ENCODE measurements around the gene TMEM33.

Gene TMEM33

DNA sequence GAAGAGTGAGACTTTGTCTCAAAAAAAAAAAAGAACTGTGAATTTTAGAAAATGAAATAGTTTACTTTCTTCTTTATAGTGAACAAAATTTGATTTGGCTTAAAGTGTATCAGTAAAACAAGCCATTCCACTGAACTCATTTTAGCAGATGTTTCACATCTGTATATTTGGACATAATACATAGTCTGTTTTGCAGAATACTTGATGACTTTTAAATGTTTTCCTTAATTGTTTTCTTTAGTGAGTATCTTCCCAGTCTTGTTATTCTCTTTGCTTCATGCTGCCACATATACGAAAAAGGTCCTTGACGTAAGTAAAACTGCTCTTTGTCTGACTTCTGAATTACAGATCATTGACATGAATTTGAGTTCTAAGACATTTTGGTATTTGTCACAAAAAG is 8.3 kb downstream of the TMEM33 start:
- Histone ChIP-seq H3K27me3 (ENCODE audit: control insufficient read depth, insufficient read depth, low read length) (no peaks in the 10 kb centered on the region), H3K4me1 (ENCODE audit: control insufficient read depth, insufficient read depth, low read length) (no peaks in the 10 kb centered on the region), H3K36me3 (ENCODE audit: control insufficient read depth, insufficient read depth, low read length) (peaks cover 3% of the 10 kb centered on the region), H3K4me3 (ENCODE audit: low read depth, low read length) (no peak overlapping the region), H3K9me3 (ENCODE audit: control insufficient read depth, insufficient read depth, low read length) (no peaks in the 10 kb centered on the region), H3K9ac (ENCODE audit: low read depth, low read length) (no peak overlapping the region)

GRCh38 chr4:41944089-41944488 is 8.9 kb downstream of the TMEM33 start:
- Histone ChIP-seq H3K36me3 (ENCODE audit: control insufficient read depth, insufficient read depth, low read length) (peaks cover 3% of the 10 kb centered on the region), H3K9me3 (ENCODE audit: control insufficient read depth, insufficient read depth, low read length) (no peaks in the 10 kb centered on the region), H3K9ac (ENCODE audit: low read depth, low read length) (no peak overlapping the region), H3K27me3 (ENCODE audit: control insufficient read depth, insufficient read depth, low read length) (no peaks in the 10 kb centered on the region), H3K4me1 (ENCODE audit: control insufficient read depth, insufficient read depth, low read length) (no peaks in the 10 kb centered on the region), H3K4me3 (ENCODE audit: low read depth, low read length) (no peak overlapping the region)

DNA sequence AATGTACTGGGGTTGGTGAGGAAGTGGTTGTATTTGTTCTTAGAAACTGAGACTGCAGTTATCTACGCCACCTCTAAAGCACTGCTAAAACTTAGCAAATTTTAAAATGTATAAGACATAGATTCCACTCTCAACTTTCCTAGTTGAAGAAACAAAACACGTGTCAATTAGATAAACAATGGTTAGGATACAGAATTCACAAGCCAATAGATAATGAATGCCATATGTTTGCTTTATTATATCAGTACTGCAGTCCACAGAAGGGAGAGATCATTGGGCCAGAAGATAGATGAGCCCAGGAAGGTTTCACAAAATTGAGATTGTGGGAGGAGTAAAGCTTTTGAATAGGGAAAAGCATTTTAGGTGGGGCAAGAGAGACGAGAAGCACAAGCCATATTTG is 14.3 kb downstream of the TMEM33 start:
- Histone ChIP-seq H3K4me3 (ENCODE audit: low read depth, low read length) (no peak overlapping the region), H3K27me3 (ENCODE audit: control insufficient read depth, insufficient read depth, low read length) (no peaks in the 10 kb centered on the region), H3K4me1 (ENCODE audit: control insufficient read depth, insufficient read depth, low read length) (no peaks in the 10 kb centered on the region), H3K9ac (ENCODE audit: low read depth, low read length) (no peak overlapping the region), H3K36me3 (ENCODE audit: control insufficient read depth, insufficient read depth, low read length) (peaks cover 13% of the 10 kb centered on the region), H3K9me3 (ENCODE audit: control insufficient read depth, insufficient read depth, low read length) (no peaks in the 10 kb centered on the region)

DNA sequence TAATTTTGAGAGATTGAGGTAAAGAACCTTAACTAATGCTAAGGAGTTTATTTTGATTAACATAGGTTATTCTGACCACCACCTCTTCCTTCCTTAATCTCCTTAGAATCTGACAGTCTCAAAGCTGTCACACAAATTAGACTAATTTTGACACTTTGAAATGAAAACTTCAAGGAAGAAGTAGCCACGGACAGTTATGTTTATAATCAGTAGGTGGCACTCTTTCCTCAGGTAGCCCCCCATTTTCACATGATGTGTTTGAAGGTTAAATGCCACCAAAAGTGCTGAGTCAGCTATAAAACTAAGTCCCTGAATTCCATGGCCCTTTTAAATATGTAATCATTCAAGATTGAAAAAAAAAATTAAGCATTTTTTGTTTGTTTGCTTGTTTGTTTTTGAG is 22.4 kb downstream of the TMEM33 start:
- no peak overlapping the region for H3K4me3 ChIP-seq (ENCODE audit: low read depth, low read length)
- no peak overlapping the region for H3K9ac ChIP-seq (ENCODE audit: low read depth, low read length)
- H3K9me3 ChIP-seq (ENCODE audit: control insufficient read depth, insufficient read depth, low read length), result no peaks in the 10 kb centered on the region
- peaks cover 4% of the 10 kb centered on the region for H3K36me3 ChIP-seq (ENCODE audit: control insufficient read depth, insufficient read depth, low read length)
- no peaks in the 10 kb centered on the region for H3K27me3 ChIP-seq (ENCODE audit: control insufficient read depth, insufficient read depth, low read length)
- H3K4me1 ChIP-seq (ENCODE audit: control insufficient read depth, insufficient read depth, low read length), result no peaks in the 10 kb centered on the region

GRCh38 chr4:41963105-41963504 is 27.9 kb downstream of the TMEM33 start:
- Histone ChIP-seq H3K4me1 (ENCODE audit: control insufficient read depth, insufficient read depth, low read length) (no peaks in the 10 kb centered on the region), H3K4me3 (ENCODE audit: low read depth, low read length) (no peak overlapping the region), H3K36me3 (ENCODE audit: control insufficient read depth, insufficient read depth, low read length) (no peaks in the 10 kb centered on the region), H3K27me3 (ENCODE audit: control insufficient read depth, insufficient read depth, low read length) (no peaks in the 10 kb centered on the region), H3K9ac (ENCODE audit: low read depth, low read length) (no peak overlapping the region), H3K9me3 (ENCODE audit: control insufficient read depth, insufficient read depth, low read length) (no peaks in the 10 kb centered on the region)

- H3K4me1 ChIP-seq (ENCODE audit: control insufficient read depth, insufficient read depth, low read length), result no peaks in the 10 kb centered on the region
- no peak overlapping the region for H3K9ac ChIP-seq (ENCODE audit: low read depth, low read length)
- H3K9me3 ChIP-seq (ENCODE audit: control insufficient read depth, insufficient read depth, low read length), result no peaks in the 10 kb centered on the region
- H3K4me3 ChIP-seq (ENCODE audit: low read depth, low read length), result no peak overlapping the region
- H3K36me3 ChIP-seq (ENCODE audit: control insufficient read depth, insufficient read depth, low read length), result no peaks in the 10 kb centered on the region
- no peaks in the 10 kb centered on the region for H3K27me3 ChIP-seq (ENCODE audit: control insufficient read depth, insufficient read depth, low read length)
Observed at GRCh38 chr4:41964401-41964800, 29.2 kb downstream of the TMEM33 start.

DNA sequence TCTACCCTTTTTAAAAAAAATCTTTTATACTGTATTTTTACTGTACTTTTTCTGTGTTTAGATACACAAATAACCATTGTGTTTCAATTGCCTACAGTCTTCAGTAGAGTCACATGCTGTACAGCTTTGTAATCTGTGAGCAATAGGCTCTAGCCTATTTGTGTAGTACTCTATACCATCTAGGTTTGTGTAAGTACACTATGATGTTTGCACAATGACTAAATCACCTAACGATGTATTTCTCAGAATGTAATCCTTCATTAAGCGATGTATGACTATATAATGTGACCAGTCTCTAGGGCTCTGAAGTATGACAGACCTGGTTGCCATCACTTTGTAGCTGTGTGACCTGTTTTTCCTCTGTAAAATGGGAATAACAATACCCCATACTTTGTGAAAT is 32.2 kb downstream of the TMEM33 start:
- Histone ChIP-seq H3K36me3 (ENCODE audit: control insufficient read depth, insufficient read depth, low read length) (no peaks in the 10 kb centered on the region), H3K4me1 (ENCODE audit: control insufficient read depth, insufficient read depth, low read length) (no peaks in the 10 kb centered on the region), H3K4me3 (ENCODE audit: low read depth, low read length) (no peak overlapping the region), H3K9ac (ENCODE audit: low read depth, low read length) (no peak overlapping the region), H3K9me3 (ENCODE audit: control insufficient read depth, insufficient read depth, low read length) (no peaks in the 10 kb centered on the region), H3K27me3 (ENCODE audit: control insufficient read depth, insufficient read depth, low read length) (no peaks in the 10 kb centered on the region)

GRCh38 chr4:41969671-41970070 is 34.4 kb downstream of the TMEM33 start:
- no peaks in the 10 kb centered on the region for H3K27me3 ChIP-seq (ENCODE audit: control insufficient read depth, insufficient read depth, low read length)

GRCh38 chr4:41975341-41975740 is 40.1 kb downstream of the TMEM33 start:
- Histone ChIP-seq H3K36me3 (ENCODE audit: control insufficient read depth, insufficient read depth, low read length) (no peaks in the 10 kb centered on the region), H3K27me3 (ENCODE audit: control insufficient read depth, insufficient read depth, low read length) (no peaks in the 10 kb centered on the region), H3K9ac (ENCODE audit: low read depth, low read length) (no peak overlapping the region), H3K4me1 (ENCODE audit: control insufficient read depth, insufficient read depth, low read length) (peaks cover 3% of the 10 kb centered on the region), H3K4me3 (ENCODE audit: low read depth, low read length) (no peak overlapping the region), H3K9me3 (ENCODE audit: control insufficient read depth, insufficient read depth, low read length) (no peaks in the 10 kb centered on the region)

More at GRCh38 chr4:41969671-41970070, 34.4 kb downstream of the TMEM33 start:
- H3K4me1 ChIP-seq (ENCODE audit: control insufficient read depth, insufficient read depth, low read length), result no peaks in the 10 kb centered on the region
- H3K9me3 ChIP-seq (ENCODE audit: control insufficient read depth, insufficient read depth, low read length), result no peaks in the 10 kb centered on the region
- H3K36me3 ChIP-seq (ENCODE audit: control insufficient read depth, insufficient read depth, low read length), result no peaks in the 10 kb centered on the region
- no peak overlapping the region for H3K4me3 ChIP-seq (ENCODE audit: low read depth, low read length)
- H3K9ac ChIP-seq (ENCODE audit: low read depth, low read length), result no peak overlapping the region

DNA sequence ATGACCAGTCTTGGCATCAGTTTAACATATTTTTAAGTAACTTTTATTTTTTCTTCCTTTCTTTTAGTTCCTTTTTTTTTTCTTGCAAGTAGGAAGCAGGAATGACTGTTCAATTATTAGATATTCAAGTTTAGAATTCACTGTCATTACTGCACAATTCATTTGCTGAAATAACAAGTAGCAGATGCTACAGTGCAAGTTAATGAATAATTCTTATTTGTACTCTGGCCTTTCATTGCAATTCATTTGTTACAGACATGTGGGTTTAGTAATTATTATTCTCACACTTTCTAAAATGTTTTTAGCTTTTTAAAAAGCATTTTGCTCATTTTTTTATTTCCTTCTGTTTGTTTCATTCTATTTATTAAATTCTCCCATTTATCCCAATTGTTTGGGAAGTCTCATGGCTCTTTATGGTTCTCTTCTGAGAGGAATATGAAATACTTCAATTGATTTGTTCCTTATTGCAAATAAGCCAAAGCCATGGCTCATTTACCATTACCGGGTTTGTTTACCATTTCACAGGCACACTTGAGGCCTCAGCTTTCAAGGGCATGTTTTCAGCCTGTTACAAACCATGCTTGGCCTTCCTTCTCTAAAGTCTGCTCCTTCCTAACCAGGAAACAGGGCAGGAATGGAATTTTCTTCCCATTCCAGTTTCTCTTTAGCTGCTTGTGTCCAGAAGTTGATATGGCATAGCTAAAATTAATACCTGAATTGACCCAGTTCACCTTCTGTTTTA is 41.7 kb downstream of the TMEM33 start:
- Histone ChIP-seq H3K4me3 (ENCODE audit: low read depth, low read length) (no peak overlapping the region), H3K9me3 (ENCODE audit: control insufficient read depth, insufficient read depth, low read length) (no peaks in the 10 kb centered on the region), H3K36me3 (ENCODE audit: control insufficient read depth, insufficient read depth, low read length) (no peaks in the 10 kb centered on the region), H3K27me3 (ENCODE audit: control insufficient read depth, insufficient read depth, low read length) (no peaks in the 10 kb centered on the region), H3K4me1 (ENCODE audit: control insufficient read depth, insufficient read depth, low read length) (peaks cover 3% of the 10 kb centered on the region), H3K9ac (ENCODE audit: low read depth, low read length) (no peak overlapping the region)

DNA sequence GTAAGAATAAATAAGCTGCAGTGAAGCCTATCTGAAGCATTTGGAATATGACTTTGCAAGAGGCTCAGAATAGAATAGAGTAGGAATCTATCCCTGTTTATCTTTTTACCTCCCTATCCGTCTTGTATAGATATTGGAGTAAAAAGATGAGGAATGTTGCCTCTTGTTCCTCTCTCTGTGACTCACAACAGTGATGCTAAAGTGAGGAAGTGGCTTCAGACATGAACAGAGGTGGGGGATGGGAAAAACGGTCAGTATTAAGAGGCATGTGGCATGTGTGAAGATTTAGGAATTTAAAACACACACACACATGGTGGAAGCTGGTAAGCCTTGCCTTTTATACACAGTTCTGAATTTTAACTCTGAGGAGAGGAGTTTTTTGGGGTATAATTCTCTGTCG is 42.5 kb downstream of the TMEM33 start:
- Histone ChIP-seq H3K4me1 (ENCODE audit: control insufficient read depth, insufficient read depth, low read length) (peaks cover 8% of the 10 kb centered on the region), H3K36me3 (ENCODE audit: control insufficient read depth, insufficient read depth, low read length) (no peaks in the 10 kb centered on the region), H3K27me3 (ENCODE audit: control insufficient read depth, insufficient read depth, low read length) (no peaks in the 10 kb centered on the region), H3K9me3 (ENCODE audit: control insufficient read depth, insufficient read depth, low read length) (no peaks in the 10 kb centered on the region), H3K9ac (ENCODE audit: low read depth, low read length) (no peak overlapping the region), H3K4me3 (ENCODE audit: low read depth, low read length) (no peak overlapping the region)

- H3K36me3 ChIP-seq (ENCODE audit: control insufficient read depth, insufficient read depth, low read length), result no peaks in the 10 kb centered on the region
- H3K4me3 ChIP-seq (ENCODE audit: low read depth, low read length), result no peak within 1 kb of the TSS
- H3K4me1 ChIP-seq (ENCODE audit: control insufficient read depth, insufficient read depth, low read length), result peaks cover 24% of the 10 kb centered on the region
- no peak within 1 kb of the TSS for H3K9ac ChIP-seq (ENCODE audit: low read depth, low read length)
- no peaks in the 10 kb centered on the region for H3K9me3 ChIP-seq (ENCODE audit: control insufficient read depth, insufficient read depth, low read length)
- no peaks in the 10 kb centered on the region for H3K27me3 ChIP-seq (ENCODE audit: control insufficient read depth, insufficient read depth, low read length)
Observed at GRCh38 chr4:41981456-41981855, 46.2 kb downstream of the TMEM33 start, which contains the start of gene DCAF4L1. DCAF4L1 (plus strand) TSS chr4:41981756; CDS start chr4:41981793, 37 bp downstream.
